Left renal cortex interstitium (tissue), 4 donors: ENCODE data around the gene SMURF1. TPM values are rescaled to one million over a fixed set of nuclear protein-coding genes. Genes with fewer than 3 reads are reported as not detected.
"Not testable (repeated sequence)": the region's sequence is repeated elsewhere in the genome, so short reads cannot be mapped to it uniquely, and the experiment has no call there.

ENCODE experiments used
- DNase-seq, 4 donors: peaks; one replicate each; pipeline ENCODE4 v3.0.0-alpha.2; 2013; ENCODE audit warnings: low read depth in 4 of 4, low spot score in 2 of 4, missing footprints in 1 of 4
- polyA plus RNA-seq, 4 donors: library from polyadenylated mRNA; unstranded; fragments of 120-200 nt; gene quantifications; one replicate each; pipeline ENCODE4 v1.2.1, GENCODE V29; 2013; ENCODE audit not compliant: insufficient read length in 4 of 4

The SMURF1 gene
- 10 to 100 TPM; 13.7 to 19.4 (median 17.3) TPM for polyA plus RNA-seq

DNA sequence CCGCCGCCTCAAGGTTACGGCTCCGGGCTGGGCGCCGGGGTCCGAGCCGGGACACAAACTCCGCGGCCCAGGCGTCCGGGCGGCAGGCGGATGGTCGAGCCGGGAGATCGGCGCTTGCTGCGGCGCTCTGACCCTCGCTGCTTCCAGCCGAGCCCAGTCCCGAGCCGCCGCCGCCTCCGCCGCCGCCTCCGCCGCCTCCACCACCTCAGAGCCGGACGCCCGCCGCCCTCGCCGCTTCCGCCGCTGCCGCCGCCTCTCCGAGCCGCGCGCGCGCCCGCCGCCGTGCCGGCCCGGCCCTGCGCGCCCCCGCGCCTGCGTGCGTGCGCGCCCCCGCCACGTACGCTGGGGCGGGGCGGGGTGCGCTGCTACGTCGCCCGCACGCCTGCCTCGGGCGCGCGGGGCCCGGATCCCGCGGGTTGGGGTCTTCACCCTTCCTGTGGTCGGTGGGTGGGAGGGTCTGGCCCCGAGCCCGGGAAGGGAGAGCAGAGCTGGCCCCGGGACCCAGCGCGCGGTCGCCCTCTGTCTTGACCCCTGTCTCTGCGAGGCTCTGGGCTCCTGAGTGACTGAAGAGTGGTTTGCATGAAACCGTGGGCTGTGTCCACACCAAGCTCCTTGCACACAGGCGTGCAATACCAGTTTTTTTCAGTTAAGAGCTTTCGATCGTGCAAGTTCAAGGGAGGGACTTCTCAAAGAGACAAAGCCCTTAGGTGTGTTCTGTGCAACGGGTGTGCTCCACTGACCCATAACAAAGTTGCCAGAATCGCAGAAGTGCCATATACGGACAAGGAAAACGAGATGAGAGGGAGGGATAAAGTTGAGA lies at the start of gene SMURF1:
SMURF1 (minus strand) TSS at position 256 of the 820 bp plus-strand sequence. CDS start 328 bp downstream, outside the sequence.
- DNase-seq: peak in 2 of 4 donors; percentile 41 to 50

DNA sequence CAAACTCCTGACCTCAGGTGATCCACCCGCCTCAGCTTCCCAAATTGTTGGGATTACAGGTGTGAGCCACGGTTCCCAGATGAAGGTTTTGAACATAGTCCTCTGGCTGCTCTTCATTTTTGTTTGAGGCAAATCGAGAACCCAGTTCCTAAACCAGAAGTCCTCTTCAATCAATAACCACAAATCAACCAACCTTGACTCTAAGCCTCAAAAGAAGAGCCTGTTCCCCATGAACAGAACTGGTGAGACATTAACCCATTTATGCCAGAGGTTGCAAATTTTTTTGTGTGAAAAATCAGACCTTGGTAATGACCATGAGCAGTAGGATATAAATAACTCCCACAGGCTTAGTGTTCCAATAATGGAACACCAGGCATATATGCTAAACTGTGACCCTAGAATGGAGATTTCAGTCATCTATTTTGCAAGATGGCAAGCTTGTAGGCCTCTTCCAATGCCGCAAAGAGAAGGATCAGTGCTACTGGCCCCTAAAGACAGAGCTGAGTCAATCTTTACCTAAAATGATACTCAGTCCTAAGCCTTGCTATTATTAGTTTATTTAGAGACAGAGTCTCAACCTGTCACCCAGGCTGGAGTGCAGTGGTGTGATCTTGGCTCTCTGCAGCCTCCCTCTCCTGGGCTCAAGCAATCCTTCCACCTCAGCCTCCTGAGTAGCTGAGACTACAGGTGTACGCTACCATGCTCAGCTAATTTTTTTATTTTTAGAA lies 48.1 kb upstream of the SMURF1 start:
- no peak for DNase-seq

DNA sequence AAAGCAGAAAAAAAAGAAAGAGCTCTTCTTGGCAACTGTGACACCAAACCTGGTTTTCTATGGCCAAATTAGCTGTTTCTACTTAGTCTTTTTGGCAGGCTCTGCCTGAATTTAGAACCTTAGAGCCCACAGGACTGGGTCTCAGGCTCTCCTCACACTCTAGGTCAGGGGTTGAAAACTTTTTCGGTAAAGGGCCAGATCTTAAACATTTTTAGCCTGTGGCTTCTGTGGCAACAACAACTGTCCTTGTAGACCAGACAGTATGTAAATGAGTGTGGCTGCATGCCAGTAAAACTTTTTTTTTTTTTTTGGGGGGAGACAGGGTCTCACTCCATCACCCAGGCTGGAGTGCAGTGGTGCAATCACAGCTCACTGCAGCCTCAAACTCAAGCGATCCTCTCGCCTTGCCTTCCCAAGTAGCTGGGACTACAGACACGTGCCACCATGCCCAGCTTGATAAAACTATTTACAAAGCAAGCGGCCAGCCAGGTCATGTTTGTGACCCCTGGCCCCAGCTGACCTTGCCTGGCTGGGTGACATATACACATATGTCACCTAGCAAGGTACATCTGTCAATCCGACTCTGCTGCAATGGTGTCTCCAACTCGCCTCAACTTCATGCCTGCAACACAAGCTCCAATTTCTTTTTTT lies 46.6 kb upstream of the SMURF1 start:
- no peak for DNase-seq

DNA sequence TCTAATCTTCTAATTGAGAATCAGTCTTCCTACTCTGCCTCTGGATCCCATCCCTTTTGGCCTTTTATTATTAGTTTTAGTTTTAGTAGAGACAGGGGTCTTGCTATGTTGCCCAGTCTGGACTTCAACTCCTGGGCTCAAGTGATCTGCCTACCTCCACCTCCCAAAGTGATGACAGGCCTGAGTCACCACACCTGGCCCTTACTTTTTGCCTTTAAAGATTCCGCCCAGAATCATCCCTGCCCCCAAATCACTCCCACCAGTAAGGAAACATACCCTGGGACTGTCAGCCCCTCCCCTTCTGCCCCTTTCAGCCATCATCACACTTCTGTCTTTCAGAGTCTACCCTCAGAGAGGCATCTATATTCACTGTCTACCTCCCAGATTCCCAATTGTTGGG lies 45.3 kb upstream of the SMURF1 start:
- DNase-seq: no peak

DNA sequence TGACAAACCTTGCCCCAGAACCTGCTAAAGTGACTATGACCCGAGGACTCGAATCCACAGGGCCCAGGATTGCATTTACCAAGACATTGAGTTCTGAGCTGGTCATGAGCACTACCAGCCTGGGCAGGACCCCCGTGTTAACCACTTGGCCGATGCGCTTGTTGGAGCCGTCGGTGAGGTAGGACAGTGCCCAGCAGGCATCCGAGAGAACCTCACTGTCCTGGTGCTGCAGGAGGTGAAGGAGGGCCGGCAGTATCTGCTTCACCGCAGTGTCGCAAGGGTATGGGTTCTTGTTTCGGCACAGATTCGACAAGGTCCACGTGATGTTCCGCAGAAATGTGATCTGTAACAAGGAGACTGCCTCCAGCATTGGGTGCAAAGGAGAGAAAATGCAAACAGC lies 44.3 kb upstream of the SMURF1 start:
- DNase-seq: no peak

DNA sequence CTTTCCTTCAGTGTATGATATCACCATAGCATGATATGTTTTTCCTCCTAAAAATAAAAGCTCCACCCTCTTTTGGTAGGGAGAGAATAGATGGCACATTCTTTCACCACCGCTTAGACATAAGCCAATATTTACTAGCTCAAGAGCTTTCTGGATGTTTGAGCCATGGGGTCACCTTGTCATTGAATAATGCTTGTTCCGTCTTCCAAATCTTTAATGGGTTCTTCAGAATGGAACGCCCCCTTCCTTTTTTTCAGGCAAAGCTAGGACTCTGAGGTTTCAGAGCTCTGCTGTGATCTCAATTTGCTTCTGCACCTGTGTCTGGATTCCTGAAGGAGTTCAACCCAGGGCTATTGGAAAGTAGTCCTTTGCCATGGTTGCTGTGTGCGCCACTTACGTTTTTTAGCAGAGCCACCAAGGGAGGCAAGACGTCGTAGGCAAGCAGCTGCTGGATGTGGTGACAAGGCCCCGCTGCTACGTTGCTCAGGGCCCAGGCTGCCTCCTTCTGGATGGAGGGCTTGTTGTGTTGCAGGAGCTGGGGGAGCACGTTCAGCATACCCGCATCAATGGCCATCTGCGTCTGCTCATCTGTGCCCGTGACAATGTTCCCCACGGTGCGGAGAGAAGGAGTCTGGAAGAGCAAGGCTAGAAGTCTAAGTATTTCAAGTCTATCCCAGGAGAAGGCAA lies 40.8 kb upstream of the SMURF1 start:
- no peak for DNase-seq

DNA sequence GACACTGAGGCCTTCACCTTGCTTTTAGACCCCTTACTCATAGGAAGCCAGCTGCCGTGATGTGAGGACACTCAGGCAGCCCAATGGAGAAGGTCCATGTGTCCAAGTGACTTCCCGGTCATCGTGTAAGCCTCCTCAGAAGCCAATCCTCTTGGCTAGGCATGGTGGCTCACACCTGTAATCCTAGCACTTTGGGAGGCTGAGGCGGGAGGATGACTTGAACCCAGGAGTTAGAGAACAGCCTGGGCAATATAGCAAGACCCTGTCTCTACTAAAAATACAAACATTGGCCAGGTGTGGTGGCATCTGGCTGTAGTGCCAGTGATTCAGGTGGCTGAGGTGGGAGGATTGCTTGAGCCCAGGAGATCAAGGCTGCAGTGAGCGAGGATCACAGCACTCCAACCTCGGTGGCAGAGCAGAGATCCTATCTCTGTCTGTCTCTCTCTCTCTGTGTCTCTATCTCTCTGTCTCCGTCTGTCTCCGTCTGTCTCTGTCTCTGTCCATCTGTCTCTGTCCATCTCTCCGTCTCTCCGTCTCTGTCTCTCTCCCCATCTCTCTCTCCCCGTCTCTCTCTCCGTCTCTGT lies 36.3 kb upstream of the SMURF1 start:
- DNase-seq: no peak

DNA sequence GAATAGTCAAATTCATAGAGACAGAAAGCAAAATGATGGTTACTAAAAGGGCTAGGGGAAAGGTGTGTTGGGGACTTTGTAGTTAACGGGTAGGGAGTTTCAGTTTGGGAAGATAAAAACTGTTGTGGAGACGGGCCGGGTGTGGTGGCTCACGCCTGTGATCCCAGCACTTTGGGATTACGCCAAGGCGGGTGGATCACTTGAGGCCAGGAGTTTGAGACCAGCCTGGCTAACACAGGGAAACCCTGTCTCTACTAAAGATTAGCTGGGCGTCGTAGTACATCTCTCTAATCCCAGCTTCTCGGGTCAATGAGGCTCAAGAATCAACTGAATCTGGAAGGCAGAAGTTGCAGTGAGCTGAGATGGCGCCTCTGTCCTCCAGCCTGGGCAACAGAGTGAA lies 33.3 kb upstream of the SMURF1 start:
- no peak for DNase-seq

DNA sequence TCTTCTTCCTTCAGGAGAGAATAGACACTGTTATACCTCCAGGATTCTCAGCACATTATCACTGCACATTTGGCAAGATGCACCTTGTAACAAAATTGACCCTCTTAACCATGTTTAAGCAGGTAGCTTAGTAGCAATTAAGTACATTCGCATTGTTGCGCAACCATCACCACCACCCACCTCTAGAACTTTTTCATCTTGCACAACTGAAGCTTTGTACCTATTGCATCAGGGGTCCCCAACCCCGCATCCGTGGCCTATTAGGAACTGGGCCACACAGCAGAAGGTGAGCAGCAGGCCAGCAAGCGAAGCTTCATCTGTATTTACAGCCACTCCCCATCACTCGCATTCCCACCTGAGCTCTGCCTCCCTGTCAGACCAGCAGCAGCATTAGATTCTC lies 29.9 kb upstream of the SMURF1 start:
- DNase-seq: no peak

DNA sequence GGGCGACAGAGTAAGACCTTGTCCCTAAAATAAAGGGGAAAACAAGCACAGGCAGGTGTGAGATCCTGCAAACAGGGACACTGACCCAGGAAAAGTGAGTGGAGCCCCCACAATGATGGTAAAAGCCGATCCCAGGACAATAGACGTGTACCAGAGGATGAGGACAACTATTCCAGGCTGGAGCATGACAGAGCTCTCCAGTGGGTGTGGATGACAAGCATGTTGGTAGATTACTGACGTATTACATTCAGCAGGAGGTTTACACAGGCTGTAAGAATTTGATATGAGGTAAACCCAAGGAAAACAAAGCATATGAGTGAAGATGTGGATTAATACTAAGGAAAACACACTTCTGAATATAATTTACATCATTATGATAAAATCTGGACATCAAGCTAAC lies 27.8 kb upstream of the SMURF1 start:
- DNase-seq: no peak

DNA sequence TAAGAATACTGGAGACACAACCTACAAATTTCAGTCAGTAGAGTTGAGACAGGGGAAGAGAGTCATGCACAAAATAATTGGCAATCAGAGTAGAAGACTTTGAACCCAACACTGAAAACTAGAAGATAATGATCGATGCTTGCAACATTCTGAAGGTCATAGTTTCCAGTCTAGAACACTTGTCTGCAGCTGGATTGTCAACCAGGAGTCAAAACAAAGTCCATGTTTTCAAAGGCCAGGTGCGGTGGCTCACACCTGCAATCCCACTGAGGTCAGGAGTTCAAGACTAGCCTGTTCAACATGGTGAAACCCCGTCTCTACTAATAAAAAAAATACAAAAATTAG lies 26.8 kb upstream of the SMURF1 start:
- DNase-seq: no peak

DNA sequence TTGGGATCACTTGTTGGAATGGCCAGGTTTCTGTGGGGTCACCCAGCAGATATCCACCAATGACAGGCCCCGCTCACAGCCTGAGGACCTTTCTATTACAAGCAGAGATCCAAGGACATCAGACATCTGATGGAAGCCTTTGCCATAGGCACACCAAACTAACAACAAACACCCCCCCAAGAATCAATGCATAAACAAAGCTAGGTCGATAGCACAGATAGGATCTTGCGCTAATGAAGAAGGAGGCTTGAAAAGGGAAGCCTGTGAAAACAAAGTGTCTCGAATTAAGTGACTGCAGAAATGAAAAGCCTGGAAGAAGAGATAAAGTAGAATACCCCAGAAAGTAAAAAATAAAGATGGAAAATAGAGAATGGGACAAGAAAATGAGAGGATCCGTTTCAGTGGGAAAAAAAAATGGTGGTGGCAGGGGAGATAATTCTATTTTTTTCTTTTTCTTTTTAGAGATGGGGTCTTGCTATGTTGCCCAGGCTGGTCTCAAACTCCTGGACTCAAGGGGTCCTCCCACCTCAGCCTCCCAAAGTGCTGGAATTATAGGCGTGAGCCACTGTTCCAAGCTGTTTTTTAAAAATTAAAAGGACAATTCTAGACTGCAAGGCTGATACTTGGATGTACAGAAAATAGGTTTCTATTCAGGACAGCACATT lies 26.3 kb upstream of the SMURF1 start:
- DNase-seq: no peak

DNA sequence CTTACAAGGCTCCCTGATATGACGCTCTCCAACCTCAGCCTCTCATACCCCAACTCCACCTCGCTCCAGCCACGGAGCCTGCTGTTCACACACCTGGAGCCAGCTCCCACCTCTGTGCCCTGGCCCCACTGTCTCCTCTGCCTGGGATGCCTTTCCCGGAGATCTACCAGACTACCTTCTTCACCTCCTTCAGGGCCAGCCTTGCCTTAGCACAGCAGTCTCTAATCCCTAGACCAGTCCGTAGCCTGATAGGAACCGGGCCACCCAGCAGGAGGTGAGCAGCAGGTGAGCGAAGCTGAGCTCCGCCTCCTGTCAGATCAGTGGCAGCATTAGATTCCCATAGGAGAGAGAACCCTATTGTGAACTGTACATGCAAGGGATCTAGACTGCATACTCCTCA lies 23.2 kb upstream of the SMURF1 start:
- no peak for DNase-seq

DNA sequence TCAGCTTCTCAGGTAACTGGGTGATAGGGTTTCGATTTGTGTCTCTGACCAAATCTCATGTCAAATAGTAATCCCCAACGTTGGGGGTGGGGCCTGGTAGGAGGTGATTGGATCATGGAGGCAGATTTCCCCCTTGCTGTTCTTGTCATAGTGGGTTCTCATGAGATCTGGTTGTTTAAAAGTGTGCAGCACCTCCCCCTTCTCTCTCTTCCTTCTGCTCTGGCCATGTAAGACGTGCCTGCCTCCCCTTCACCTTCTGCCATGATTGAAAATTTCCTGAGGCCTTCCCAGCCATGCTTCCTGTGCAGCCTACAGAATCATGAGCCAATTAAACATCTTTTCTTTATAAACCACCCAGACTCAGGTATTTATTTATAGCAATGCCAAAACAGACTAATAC lies 21.9 kb upstream of the SMURF1 start:
- no peak for DNase-seq

DNA sequence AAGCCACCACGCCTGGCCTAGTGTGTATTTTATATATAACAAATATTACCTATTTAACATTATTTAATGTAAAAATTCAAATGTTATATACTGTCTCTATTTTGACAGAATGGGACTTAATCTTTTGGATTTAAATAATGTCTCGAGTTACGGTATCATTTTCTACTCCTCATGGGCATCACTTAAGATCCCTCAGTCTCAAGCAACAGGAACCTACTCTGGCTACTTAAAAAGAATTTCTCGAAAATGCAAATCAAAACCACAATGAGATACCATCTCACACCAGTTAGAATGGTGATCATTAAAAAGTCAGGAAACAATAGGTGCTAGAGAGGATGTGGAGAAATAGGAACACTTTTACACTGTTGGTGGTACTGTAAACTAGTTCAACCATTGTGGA lies 19.8 kb upstream of the SMURF1 start:
- DNase-seq: not testable (repeated sequence)

DNA sequence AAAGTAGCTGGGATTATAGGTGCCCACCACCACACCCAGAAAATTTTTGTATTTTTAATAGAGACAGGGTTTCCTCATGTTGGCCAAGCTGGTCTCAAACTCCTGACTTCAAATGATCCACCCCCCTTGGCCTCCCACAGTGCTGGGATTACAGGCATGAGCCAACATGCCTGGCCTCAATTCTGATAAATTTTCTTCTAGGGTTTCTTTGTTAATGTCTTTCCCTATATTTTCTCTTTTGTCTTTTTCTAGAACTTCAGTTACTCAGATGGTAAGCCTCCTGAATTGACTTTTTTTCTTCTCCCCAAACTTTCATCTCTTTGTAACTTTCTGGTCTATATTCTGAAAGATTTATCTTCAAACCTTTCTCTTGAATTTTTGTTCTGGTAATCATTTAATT lies 12.7 kb upstream of the SMURF1 start:
- no peak for DNase-seq

DNA sequence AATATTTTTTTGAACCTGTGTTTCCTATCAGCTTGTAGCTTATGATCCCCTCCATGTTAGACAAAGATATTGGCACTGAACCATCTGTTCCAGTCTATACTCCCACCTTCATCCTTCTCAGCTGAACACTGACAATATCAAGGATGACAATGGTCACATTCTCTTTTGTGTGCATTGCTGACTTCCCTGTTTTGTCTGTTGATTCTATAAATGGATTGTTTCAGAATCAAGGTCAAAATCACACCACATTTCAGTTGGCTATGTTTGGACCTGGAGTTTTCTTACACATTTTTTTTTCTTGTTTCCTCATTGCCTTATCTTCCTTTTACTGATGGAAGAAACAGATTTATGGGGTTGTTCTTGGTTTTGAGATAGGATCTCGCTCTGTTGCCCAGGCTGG lies 11.3 kb upstream of the SMURF1 start:
- DNase-seq: no peak

DNA sequence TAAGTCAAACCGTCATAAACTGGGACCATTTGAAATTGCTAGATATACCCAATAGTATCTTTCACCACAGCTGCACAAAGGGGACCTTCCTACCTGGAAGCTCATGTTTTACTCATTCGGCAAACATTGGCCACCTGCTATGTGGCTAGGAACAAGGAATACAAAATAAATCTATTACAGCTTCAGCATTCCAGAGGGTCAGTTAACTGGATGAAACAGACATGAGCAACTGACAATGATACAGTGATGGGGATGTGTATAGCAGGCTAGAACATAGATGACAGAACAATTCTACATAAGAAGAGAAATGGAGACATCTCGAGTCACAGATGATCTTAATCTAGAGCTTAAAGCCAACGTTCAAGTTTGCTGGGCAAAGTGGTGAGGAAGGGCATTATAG lies 3.1 kb upstream of the SMURF1 start:
- no peak for DNase-seq

DNA sequence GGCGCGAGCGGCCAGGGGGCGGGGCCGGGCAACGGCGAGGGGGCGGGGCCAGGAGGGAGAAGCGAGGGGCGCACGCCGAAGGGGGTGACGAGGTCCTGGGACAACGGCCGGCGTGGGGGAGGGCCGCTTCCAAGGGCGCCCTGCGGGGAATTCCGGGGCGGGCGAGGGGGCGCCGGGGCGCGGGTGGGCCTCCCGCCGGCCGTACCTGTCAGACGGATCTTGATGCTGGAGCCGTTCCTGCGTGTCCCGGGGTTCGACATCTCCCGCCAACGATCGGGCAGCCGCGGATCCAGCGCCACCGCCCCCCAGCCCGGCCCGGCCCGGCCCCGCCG lies 421 bp downstream of the SMURF1 start:
- DNase-seq: no peak
